T-helper 9 cell (primary cell): Measurements from ENCODE around the gene ATAD3B.
"Not testable (repeated sequence)": the region's sequence is repeated elsewhere in the genome, so short reads cannot be mapped to it uniquely, and the experiment has no call there.

Experiments
- DNase-seq: peaks from one replicate; pipeline ENCODE4 v3.0.0-alpha.2; 2020

The ATAD3B gene

DNA sequence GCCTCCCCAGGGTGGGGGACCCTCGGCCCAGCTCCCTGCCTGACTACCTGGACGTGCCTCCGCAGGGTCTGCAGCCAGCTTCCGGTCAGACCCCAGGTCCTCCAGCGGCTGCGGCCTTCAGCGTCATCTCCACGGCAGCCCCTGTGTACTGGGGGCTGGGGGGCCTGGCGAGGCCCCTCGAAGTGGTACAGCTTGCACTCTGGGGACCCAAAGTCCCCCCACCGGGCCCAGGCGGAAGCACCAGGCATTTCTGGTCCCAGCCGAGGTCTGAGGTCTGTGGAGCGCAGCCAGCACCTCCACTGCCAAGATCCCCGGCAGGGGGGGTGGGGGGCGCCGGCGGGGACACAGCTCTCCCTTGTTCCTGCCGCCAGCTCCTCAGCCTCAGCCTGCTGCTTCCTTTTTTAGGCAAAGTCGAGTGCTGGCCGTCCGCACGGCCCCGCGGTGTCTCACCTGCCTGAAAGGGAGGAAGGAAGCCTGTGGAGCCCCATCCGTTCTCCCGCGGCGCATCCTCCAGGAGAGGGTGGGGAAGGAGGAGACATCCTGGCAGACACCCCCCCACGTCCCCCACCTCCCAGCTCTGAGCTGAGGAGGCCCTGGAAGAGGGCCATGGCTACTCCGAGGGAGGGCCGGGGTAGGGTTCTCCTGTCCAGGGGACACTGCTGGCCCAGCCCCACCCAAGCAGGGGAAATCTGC is 37.3 kb upstream of the ATAD3B start:
- DNase-seq = no peak

DNA sequence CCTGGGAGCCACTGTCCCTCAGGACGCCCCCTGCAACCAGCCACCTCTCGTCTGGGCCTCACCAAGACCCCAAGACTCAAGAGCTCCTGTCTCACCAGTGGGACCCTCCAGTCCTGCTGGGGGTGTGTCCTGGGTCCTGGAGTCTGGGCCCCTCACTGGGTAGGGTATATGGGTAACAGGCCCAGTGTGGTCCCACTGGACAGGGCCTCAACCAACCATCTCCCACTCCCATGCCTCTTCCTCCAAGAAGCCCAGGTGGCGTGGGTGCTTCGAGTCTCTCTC is 36.8 kb upstream of the ATAD3B start:
- no peak for DNase-seq

DNA sequence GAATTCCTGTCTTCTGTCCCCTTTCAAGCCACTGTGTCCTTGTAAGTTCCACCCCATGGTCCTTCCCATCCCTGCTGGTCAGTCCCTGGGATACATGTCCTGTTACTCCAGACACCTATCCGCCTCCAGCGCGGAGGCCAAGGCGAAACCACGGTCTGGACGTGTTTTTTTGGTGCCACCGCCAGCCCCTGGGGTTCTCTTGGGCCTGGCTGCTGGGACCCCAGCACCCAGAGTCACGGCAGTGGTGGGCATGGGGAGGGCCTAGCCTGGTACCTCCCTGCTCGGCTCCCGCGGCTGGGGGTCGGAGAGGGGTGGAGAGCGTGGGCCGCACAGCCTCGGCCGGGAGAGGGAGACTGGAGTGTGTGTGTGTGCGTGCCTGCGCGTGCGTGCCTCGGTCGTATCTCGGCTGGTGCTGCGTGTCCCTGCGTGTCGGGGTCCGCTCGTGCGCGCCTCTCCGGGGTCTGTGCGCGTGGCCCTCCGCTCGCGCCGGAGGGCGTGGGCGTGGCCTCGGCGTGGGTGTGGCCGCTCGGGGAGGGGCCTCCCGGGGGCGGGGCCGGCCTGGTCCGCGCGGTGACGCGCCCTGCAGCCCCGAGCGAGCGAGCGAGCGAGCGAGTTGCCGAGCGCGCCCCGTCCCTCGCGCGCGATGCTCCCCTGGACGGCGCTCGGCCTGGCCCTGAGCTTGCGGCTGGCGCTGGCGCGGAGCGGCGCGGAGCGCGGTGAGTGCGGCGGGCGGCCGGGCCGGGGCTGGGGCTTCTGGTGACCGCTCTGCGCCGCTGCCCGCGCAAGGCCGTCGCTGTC is 36.3 kb upstream of the ATAD3B start, which contains the start of gene VWA1:
Gene VWA1, plus strand, starts transcription at position 585 of the 798 bp plus-strand sequence. Its CDS starts 59 bp downstream, at position 644.
- peak; percentile 37 for DNase-seq

DNA sequence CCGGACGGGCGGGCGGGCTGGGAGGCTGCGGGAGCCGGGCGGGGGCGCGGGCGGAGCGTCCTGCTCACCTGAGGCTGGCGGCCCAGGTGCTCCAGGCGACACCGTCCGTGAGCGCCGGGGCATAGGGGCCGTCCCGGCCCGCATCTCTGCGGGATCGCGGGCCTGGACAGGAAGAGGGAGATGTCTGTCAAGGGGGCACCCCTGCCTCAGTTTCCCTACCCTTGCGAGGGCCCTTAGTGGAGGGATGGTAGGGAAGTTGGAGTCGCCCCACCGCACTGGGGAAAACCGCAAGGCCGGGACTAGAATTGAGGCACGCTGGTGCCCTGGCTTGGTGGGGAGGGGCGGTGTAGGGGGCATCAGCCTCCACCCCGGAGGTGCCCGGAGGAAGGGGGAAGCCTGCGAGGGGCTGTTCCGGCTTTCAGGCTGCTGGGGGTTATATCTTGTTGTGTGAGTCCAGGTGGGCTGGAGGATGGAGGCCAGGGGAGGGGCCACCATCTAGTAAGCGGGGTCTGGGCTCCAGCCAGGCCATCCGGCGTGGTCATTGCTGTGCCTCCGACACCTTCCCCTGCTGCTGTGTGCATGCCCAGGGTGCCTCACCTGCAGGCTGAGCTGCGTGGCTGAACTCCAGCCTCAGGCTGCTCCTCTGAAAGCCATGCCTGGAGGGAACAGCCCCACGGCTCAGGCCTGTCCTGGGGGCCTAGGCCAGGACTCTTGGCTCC is 35.5 kb upstream of the ATAD3B start:
- DNase-seq = no peak

DNA sequence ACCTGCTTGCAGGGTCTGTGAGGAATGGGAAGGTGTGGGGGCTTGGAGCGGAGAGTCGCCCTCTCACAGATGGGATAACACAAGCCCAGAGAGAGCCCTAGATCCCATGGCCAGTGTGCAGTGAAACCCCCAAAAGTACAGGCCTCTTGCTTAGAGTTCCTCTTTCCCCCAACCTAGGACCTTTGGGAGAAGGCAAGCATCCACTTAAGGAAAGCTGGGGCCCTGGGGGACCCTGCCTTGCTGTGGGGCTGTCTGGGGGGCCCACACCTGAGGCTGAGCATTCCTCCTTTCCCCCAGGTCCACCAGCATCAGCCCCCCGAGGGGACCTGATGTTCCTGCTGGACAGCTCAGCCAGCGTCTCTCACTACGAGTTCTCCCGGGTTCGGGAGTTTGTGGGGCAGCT is 34.9 kb upstream of the ATAD3B start:
- no peak for DNase-seq

DNA sequence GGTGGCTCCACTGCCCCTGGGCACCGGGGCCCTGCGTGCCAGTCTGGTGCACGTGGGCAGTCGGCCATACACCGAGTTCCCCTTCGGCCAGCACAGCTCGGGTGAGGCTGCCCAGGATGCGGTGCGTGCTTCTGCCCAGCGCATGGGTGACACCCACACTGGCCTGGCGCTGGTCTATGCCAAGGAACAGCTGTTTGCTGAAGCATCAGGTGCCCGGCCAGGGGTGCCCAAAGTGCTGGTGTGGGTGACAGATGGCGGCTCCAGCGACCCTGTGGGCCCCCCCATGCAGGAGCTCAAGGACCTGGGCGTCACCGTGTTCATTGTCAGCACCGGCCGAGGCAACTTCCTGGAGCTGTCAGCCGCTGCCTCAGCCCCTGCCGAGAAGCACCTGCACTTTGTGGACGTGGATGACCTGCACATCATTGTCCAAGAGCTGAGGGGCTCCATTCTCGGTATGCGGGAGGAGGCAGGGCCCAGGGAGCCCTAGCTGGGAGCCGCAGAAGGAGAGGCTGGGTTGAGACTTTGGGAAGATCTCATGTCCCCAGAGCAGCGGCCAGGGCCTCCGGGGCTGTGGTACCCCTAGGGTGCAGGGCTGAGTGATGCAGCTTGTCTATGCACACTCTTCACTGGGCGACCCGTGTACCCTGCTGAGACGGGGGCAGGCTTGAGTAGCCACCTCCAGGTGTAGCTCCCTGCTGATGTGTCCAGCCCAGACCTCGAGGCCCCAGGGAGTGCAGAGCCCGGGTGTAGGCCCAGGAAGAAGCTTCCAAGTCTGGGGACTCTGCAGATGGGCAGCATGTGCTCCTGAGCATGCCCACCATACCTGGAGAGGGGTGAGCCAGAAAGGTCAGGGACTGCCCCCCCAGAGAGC is 34.3 kb upstream of the ATAD3B start:
- DNase-seq = no peak

DNA sequence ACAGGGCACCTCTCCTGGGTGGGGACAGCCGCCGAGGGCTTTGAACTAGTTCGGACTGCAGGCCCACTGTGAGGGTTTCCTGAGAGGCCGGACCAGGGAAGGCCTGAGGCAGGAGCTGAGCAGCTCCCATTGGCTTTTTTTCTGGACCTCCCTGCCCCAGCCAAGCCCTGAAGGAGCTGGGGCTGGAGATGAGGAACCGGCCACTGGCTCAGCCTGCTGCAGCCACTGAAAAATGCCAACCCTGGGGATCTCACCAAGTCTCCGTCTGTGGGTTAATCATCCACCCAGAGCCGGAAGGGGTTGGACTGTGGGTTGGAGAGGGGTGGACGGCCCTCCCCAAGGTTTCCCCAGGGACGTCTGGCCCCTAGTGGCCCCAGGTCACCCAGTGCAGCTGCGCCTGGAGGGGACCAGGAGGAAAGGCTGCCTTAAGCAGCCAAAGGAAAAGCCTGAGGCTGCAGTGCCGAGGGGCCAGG is 33.6 kb upstream of the ATAD3B start:
- no peak for DNase-seq

DNA sequence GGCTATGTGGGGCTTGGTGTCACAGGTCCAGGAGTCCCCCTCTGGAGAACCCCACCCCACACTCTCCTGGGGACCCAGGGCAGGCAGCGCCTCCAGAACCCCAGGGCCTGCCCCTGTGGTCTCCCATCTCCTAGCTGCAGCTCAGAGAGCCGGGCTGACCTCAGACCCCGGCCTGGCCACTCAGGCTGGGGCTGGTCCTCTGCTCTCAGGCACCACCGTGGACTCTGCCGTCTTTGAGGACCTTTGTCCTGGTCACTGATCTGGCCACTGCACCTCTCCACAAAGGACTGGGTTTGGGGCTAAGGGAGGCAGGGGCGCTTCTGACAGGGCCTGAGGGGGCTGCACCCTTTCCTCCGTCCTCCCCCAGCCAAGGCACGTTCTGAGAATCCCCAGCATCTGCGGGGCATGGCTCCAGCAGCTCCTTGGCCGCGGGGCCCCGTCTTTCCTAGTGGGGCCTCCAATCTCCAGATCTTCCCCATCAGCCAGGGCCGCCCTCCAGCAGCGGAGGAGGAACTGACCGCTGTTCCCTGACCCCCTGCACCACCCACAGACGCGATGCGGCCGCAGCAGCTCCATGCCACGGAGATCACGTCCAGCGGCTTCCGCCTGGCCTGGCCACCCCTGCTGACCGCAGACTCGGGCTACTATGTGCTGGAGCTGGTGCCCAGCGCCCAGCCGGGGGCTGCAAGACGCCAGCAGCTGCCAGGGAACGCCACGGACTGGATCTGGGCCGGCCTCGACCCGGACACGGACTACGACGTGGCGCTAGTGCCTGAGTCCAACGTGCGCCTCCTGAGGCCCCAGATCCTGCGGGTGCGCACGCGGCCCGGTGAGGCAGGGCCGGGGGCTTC is 32.8 kb upstream of the ATAD3B start:
- no peak for DNase-seq

DNA sequence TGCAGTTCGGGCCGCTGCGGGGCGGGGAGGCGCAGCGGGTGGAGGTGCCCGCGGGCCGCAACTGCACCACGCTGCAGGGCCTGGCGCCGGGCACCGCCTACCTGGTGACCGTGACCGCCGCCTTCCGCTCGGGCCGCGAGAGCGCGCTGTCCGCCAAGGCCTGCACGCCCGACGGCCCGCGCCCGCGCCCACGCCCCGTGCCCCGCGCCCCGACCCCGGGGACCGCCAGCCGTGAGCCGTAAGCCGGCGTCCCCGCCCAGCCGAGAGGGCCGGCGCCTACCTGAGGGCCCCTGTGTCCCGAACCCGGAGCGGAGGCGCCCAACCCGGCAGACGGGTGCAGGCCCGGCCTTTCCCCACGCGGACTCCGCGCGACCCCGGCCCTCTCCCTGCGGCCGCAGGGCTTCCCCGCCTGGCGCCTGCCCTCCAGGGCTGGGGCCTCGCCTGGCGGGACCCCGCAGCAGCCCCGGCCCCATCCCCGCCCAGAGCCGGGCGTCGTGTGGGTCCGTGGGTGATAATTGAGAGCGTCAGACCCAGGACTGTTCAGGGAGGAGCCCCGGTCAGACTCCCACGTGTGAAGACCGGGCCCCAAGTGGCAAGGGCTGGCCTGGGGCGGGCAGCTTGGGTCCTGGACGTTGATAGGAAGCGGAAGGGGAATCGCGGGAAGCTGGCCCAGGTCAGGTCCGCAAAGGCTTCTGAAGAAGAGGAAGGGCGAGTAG is 31.9 kb upstream of the ATAD3B start:
- no peak for DNase-seq

DNA sequence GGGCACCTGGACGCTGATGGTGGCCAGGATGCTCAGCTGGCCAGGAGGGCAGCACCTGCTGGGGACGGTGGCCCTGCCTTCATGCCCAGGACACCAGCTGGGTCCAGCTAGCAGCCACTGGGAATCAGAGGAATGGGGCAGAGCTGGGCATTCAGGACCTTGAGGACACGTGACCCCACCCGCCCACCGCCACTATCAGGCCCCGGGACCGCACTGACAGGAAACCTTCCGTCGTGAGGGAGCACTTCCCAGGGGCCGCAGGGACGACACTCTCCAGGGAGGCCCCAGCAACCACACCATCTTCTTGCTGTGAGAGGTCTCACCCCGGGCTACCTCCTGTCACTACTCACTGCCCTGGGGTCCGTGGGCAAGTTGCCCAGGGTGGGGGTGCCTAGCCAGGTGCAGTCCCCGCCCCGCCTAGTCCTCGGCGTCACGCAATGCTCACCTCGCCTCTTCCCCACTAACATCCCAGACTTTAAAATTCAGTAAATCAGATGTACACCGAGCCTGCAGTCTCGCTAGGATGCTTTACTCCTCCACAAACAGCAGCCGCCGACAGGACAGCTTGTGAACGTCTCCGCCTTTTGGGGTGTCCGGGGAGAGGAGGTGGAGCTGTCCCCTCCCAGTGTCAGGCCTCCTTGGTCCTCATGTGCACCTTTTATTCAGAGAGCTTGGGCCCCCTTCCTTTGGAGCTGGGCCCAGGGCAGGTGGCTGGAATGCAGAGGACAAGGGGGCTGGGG is 31.1 kb upstream of the ATAD3B start:
- DNase-seq = no peak

DNA sequence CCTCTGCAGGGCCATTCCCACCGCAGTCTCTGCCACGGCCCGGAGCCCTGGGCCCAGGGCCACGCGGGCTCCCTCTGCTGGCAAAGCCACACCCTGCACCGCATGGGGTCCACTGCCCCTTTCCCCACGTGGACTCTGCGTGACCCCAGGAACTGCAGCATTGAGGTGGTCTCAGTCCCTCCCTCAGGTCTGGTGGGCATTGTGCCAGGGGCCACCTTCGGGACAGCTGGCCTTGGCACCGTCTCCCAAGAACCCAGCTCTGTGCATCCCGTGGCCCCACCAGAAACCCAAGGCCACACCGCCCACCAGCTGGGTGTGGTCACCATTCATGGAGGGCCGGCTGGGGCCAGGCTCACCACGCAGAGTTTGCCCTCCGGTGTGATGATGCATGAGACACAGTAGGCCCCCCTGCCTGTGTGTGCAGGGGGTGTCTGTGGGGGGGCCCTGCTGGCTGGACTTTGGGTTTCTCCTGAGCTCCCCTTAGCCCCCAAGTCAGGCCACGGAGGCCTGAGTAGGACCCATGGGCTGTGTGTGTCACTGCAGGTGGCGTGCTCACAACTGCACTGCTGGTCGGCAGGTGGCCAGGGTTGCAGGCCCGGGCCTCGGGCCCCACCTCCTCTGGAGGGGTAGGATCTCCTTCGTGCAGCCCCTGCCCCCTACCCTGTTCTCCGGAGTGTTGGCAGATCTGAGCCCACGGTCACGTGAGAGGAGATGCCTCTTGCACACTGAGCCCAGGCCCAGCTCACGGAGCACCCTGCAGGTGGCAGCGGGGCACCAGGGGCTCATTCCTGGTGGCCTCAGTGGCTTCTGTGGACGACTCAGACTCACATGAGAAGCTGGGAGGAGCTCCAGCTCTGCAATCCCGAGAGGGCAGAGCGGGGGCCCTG is 30.3 kb upstream of the ATAD3B start:
- peak; percentile 57 for DNase-seq

DNA sequence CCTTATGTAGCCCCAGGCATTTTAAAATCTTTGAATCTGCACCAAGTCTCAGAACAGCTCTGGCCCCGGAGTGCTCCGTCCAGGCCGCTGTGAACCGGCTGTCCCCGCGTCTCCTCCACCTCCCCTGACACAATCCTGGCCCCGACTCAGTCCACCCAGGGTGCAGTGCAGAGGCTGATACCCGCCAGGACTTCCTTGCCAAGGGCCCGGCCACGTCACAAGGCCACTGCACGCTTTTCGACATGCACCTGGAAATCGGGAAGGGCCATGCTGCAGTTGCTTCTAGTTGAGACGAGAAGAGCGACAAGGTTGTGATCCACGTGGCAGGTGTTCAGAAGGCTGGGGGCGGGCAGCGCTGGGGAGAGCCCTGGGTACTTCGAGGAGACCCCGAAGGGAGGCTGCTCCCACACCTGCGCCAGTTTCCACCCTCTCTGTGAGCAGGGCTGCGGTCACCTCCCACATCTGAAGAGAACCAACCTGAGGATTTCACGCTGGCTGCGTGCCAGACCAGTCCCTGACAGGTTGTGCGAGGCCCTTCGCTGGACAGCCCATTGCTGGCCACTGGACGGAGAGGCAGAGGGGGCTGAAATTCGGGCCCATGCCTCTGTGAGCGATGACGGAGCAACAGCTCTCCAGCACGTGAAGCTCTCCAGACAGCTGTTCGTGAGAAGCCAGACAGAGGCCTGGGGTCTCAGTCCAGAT is 29.3 kb upstream of the ATAD3B start:
- no peak for DNase-seq

DNA sequence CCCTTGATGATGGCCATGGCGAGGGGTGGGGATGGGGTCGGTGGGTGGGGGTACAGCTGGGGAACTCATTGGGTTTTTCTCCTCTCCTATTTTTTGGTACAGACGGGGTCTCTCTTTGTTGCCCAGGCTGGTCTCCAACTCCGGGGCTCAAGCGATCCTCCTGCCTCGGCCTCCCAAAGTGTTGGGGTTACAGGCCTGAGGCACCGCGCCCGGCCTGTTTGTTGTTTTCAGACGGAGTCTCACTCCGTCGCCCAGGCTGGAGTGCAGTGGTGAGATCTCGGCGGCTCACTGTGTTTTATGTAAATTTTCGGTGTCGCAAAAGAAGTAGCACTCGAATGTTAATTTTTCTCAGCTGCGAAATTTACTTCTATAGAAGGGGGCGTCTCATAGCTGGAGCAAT is 24.9 kb upstream of the ATAD3B start:
- not testable (repeated sequence) for DNase-seq

DNA sequence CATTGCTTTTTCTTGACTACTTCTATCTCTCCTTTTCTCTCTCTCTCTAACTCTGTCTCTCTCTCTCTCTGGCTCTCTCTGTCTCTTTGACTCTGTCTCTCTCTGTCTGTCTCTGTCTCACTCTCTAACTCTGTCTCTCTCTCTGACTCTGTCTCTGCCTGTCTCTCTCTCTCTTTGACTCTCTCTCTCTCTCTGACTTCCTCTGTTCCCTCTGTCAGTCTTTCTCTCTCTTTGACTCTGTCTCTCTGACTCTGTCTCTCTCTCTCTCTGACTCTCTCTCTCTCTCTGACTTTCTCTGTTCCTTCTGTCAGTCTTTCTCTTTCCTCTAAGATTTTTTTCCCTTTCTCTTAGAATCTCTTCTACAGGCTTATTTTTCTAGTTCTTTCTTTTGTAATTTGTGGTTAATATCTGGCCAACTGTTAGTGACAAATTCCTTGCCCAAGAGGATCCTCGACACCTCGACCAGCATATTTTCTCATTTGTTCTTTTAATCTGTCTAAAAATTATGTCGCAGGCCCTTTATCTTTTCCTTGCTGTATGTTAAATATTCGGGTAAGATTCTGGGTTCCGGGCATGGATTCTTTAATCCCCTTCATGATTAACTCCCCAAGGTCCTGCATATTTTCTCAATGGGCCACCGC is 22.3 kb upstream of the ATAD3B start, which contains the start of gene ATAD3C:
Gene ATAD3C, plus strand, starts transcription at position 591 of the 641 bp plus-strand sequence. CDS start 995 bp downstream, outside the sequence.
- DNase-seq = no peak

DNA sequence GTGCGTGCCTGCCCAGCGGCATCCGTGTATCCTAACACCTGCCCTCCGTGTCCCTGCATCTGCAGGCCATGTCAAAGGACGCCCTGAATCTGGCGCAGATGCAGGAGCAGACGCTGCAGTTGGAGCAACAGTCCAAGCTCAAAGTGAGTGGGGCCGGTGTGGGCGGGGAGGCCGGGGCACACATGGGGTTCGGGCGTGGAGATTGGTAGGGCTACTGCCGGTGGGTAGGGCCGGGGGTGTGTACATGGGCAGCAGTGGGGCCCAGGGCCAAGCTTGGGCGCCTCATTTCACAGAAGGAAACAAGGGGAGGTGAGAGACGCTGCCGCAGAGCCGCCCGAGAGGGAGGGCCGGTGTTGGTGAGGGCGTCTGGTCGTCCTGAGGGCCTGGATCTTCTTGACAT is 20.9 kb upstream of the ATAD3B start:
- DNase-seq = not testable (repeated sequence)

DNA sequence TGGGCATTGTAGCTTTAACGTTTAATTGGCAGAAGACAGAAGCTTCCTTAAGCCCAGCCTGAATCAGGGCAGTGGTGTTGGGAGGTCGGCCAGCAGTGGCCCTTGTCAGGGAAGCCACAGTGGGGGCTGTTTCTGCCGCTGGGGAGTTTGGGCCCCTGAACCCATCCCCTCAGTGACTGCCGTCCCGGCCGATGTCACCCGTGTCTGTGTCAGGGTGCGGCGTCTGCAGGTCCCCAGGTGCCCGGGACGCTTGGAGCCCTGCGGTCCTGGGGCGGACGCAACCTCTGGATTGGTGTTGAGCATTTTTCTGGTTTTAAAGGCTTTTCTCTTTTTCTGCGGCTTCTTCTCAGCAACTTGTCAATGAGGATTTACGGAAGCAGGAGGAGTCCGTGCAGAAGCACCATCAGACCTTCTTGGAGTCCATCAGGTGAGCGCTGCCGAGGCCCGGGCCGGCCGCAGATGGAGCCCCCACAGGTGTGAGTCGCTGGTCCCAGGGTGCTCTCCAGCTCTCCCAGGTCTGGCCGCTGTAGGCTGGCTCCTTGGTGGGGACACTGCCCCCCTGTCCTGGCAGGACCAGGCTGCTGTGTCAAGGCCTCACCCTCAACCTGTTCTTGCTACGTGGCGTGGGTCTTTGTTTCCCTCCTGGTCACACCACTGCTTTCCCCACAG is 19.7 kb upstream of the ATAD3B start:
- no peak for DNase-seq

DNA sequence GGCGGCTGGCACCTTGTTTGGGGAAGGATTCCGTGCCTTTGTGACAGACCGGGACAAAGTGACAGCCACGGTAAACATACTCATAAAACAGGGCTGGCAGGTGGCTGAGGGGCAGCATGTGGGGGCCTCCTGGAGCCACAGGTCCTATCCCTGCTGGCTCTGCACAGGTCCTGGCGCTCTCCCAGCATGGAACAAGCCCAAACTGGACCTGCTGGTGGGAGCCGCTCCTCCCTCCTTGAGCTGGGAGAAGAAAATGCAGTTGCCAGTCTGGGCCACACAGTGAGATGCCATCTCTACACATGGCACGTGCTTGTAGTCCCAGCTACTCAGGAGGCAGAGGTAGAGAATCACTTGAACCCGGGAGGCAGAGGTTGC is 19.2 kb upstream of the ATAD3B start:
- not testable (repeated sequence) for DNase-seq
